Spleen (tissue), 7 donors: Measurements from ENCODE around the gene KPNA1.

Source experiments
- POLR2A ChIP-seq, 3 donors: fragments of 450-650 bp; IDR thresholded peaks; one replicate each; pipeline ENCODE4 v1.5.1; 2017; ENCODE audit warnings: antibody characterized with exemption in 3 of 3, mild to moderate bottlenecking in 1 of 3
- POLR2AphosphoS5 ChIP-seq, 3 donors: sonication (generic); formaldehyde crosslinking; IDR thresholded peaks; one replicate each; pipeline ENCODE4 v1.5.1; 2017; ENCODE audit warnings: antibody characterized with exemption in 3 of 3
- TF ChIP-seq, protein P1 (sequence below), 11 experiments: fragments of 200-600 bp in 7 of 11; fragments of 450-650 bp in 4 of 11; sonication (generic) in 4 of 11; IDR thresholded peaks in 8 of 11; conservative IDR thresholded peaks in 3 of 11; 1 replicate in 7 of 11; 2 replicates in 4 of 11; pipeline versions ENCODE4 v1.4.0 to v1.8.0; 2016 to 2021; ENCODE audit warnings: antibody characterized with exemption in 11 of 11, inconsistent platforms in 4 of 11, mild to moderate bottlenecking in 1 of 11
- donor health status: DM: no; HTN: no; CAD: no; lungs with moderate emphysema.
- donor health status: DM: no; HTN: no; CAD: no.
- donor health status: DM: no; HTN: no; CAD: no.

GRCh38 chr3:122535964-122536631 is 21.4 kb upstream of the KPNA1 start:
- TF ChIP-seq, protein P1, sequence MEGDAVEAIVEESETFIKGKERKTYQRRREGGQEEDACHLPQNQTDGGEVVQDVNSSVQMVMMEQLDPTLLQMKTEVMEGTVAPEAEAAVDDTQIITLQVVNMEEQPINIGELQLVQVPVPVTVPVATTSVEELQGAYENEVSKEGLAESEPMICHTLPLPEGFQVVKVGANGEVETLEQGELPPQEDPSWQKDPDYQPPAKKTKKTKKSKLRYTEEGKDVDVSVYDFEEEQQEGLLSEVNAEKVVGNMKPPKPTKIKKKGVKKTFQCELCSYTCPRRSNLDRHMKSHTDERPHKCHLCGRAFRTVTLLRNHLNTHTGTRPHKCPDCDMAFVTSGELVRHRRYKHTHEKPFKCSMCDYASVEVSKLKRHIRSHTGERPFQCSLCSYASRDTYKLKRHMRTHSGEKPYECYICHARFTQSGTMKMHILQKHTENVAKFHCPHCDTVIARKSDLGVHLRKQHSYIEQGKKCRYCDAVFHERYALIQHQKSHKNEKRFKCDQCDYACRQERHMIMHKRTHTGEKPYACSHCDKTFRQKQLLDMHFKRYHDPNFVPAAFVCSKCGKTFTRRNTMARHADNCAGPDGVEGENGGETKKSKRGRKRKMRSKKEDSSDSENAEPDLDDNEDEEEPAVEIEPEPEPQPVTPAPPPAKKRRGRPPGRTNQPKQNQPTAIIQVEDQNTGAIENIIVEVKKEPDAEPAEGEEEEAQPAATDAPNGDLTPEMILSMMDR (IDR thresholded peaks at IDR 0.05 in 8 of 11, conservative IDR thresholded peaks at IDR 0.05 in 3 of 11): no peak
- TF ChIP-seq POLR2A (IDR thresholded peaks at IDR 0.05): no peak
- no peak for TF ChIP-seq POLR2AphosphoS5 (IDR thresholded peaks at IDR 0.05)
